ENCODE results near the gene POLR2C.

Gene POLR2C

DNA sequence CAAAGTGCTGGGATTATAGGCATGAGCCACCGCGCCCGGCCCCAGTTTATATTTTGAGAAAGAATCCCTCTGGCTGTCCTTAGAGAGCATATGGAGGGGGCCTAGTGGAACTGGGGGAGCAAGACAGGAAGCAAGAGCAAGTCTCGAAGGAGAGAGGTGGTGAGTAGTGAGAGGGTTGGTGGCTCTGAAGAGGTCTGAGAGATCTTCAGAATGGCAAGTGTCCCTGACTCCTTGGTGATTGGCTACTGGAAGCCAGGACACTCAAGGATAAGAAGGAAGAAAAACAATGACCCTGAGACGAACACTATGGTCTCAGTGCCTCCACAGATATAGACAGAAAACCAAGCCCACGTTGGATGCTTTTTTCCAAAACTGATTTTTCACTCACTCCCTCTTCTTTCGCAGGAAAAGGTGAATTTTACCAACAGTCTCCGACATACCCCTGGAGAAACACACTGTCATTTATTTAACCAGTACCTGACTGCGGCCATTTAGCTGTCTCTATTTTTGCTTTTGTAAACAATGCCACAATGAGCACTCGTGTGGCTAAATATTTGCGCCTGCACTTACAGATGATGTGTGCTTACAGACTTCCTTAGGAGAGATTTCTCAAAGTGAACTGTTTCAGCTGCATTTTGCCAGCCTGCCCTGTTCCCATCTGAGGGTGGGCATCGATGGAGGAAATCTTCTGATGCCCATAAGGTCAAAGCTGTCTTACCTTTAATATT is 39.7 kb downstream of the POLR2C start:
- Histone ChIP-seq H3K9me2 (replicated peaks; ENCODE audit: low read depth, low read length) (no peaks in the 10 kb centered on the region), H3K9ac (ENCODE audit: low read depth, low read length, poor library complexity, severe bottlenecking) (no peak overlapping the region), H3K4me1 (ENCODE audit: insufficient read depth, low read length, poor library complexity, severe bottlenecking) (peaks cover 42% of the 10 kb centered on the region), H3K4me2 (ENCODE audit: low read depth, low read length, poor library complexity, severe bottlenecking) (no peak overlapping the region), H3K79me2 (ENCODE audit: insufficient read depth, low read length) (no peaks in the 10 kb centered on the region), H4K20me1 (ENCODE audit: insufficient read depth, low read length, poor library complexity, severe bottlenecking) (no peaks in the 10 kb centered on the region), H3K36me3 (ENCODE audit: insufficient read depth, low read length) (no peaks in the 10 kb centered on the region), H3F3A (ENCODE audit: low read depth) (no peaks in the 10 kb centered on the region), H3K9me3 (ENCODE audit: insufficient read depth, low read depth, low read length) (no peaks in the 10 kb centered on the region), H2AFZ (ENCODE audit: low read length) (no peak overlapping the region), H3K27me3 (ENCODE audit: insufficient read depth, low read length, poor library complexity, severe bottlenecking) (no peaks in the 10 kb centered on the region), H3K4me3 (ENCODE audit: low read length, poor library complexity, severe bottlenecking) (no peak overlapping the region)
- no peak for TF ChIP-seq EZH2phosphoT487 (IDR thresholded peaks at IDR 0.05; ENCODE audit: borderline replicate concordance)
- TF ChIP-seq, protein P1, sequence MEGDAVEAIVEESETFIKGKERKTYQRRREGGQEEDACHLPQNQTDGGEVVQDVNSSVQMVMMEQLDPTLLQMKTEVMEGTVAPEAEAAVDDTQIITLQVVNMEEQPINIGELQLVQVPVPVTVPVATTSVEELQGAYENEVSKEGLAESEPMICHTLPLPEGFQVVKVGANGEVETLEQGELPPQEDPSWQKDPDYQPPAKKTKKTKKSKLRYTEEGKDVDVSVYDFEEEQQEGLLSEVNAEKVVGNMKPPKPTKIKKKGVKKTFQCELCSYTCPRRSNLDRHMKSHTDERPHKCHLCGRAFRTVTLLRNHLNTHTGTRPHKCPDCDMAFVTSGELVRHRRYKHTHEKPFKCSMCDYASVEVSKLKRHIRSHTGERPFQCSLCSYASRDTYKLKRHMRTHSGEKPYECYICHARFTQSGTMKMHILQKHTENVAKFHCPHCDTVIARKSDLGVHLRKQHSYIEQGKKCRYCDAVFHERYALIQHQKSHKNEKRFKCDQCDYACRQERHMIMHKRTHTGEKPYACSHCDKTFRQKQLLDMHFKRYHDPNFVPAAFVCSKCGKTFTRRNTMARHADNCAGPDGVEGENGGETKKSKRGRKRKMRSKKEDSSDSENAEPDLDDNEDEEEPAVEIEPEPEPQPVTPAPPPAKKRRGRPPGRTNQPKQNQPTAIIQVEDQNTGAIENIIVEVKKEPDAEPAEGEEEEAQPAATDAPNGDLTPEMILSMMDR (conservative IDR thresholded peaks at IDR 0.05; ENCODE audit: low read length), result no peak

DNA sequence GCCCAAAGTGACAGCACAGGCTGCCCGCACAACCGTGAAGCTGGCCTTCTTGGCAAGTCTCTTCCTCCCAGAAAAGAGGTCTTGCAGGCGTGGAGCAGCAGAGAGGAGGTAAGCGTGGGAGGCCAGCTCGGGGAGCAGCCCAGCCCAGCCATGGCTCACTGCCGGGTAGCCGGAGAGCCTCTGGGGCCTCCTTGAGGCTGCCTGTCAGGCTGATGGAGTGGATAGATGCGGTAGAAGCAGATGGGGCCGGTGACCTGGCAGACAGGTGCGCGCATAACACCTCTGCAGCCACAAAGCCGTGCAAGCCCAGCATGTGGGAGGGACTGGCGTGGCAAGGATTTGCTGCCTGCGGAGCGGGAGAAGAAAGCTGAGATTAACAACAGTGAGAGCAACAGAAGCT is 40.9 kb downstream of the POLR2C start:
- TF ChIP-seq, protein P1 (conservative IDR thresholded peaks at IDR 0.05; ENCODE audit: low read length), result no peak
- TF ChIP-seq EZH2phosphoT487 (IDR thresholded peaks at IDR 0.05; ENCODE audit: borderline replicate concordance), result no peak
- Histone ChIP-seq H3K79me2 (ENCODE audit: insufficient read depth, low read length) (no peaks in the 10 kb centered on the region), H3K27me3 (ENCODE audit: insufficient read depth, low read length, poor library complexity, severe bottlenecking) (no peaks in the 10 kb centered on the region), H3K4me2 (ENCODE audit: low read depth, low read length, poor library complexity, severe bottlenecking) (no peak overlapping the region), H3K9me2 (replicated peaks; ENCODE audit: low read depth, low read length) (no peaks in the 10 kb centered on the region), H3K4me1 (ENCODE audit: insufficient read depth, low read length, poor library complexity, severe bottlenecking) (peaks cover 42% of the 10 kb centered on the region), H2AFZ (ENCODE audit: low read length) (no peak overlapping the region), H3K4me3 (ENCODE audit: low read length, poor library complexity, severe bottlenecking) (no peak overlapping the region), H4K20me1 (ENCODE audit: insufficient read depth, low read length, poor library complexity, severe bottlenecking) (no peaks in the 10 kb centered on the region), H3K9me3 (ENCODE audit: insufficient read depth, low read depth, low read length) (no peaks in the 10 kb centered on the region), H3K9ac (ENCODE audit: low read depth, low read length, poor library complexity, severe bottlenecking) (peak overlapping the region; percentile 18), H3K36me3 (ENCODE audit: insufficient read depth, low read length) (no peaks in the 10 kb centered on the region), H3F3A (ENCODE audit: low read depth) (no peaks in the 10 kb centered on the region)

DNA sequence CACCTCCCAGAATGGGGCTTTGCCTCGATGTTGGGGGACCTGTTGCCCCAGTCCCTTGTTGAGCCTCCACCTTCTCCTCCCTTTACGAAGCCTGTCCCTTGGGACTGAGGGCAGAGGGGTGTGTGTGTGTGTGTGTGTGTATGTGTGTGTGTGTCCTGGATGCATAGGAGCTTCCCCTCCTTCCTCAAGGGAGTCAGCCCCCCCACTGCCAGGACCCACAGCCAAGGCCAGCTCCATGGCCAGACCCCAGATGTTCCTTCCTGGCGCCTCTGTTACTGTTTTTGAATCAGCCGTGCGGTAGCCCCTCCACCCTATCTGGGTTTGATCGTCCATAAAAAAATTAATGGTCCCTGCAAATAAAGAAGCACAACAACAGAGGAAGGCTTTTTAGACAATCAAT is 41.5 kb downstream of the POLR2C start:
- peaks cover 42% of the 10 kb centered on the region for H3K4me1 ChIP-seq (ENCODE audit: insufficient read depth, low read length, poor library complexity, severe bottlenecking)

More for the DNA sequence above, 41.5 kb downstream of the POLR2C start:
- Histone ChIP-seq H3F3A (ENCODE audit: low read depth) (no peaks in the 10 kb centered on the region), H3K27me3 (ENCODE audit: insufficient read depth, low read length, poor library complexity, severe bottlenecking) (no peaks in the 10 kb centered on the region), H3K79me2 (ENCODE audit: insufficient read depth, low read length) (no peaks in the 10 kb centered on the region), H3K36me3 (ENCODE audit: insufficient read depth, low read length) (no peaks in the 10 kb centered on the region), H3K4me3 (ENCODE audit: low read length, poor library complexity, severe bottlenecking) (no peak overlapping the region), H3K4me2 (ENCODE audit: low read depth, low read length, poor library complexity, severe bottlenecking) (no peak overlapping the region), H3K9ac (ENCODE audit: low read depth, low read length, poor library complexity, severe bottlenecking) (peak overlapping the region; percentile 18), H2AFZ (ENCODE audit: low read length) (no peak overlapping the region), H4K20me1 (ENCODE audit: insufficient read depth, low read length, poor library complexity, severe bottlenecking) (no peaks in the 10 kb centered on the region), H3K9me2 (replicated peaks; ENCODE audit: low read depth, low read length) (no peaks in the 10 kb centered on the region), H3K9me3 (ENCODE audit: insufficient read depth, low read depth, low read length) (no peaks in the 10 kb centered on the region)
- TF ChIP-seq EZH2phosphoT487 (IDR thresholded peaks at IDR 0.05; ENCODE audit: borderline replicate concordance), result no peak
- TF ChIP-seq, protein P1 (conservative IDR thresholded peaks at IDR 0.05; ENCODE audit: low read length), result no peak

All from Loucy (cell line).